ENCODE measurements around the gene MIB1. TPM values are rescaled to one million over a fixed set of nuclear protein-coding genes. Genes with fewer than 3 reads are reported as not detected.

MIB1 gene
- total RNA-seq, 1 donor from 2014 or later, result 88.3 TPM

GRCh38 chr18:21809725-21810124 is 69.1 kb downstream of the MIB1 start:
- no peak for DNase-seq (ENCODE audit: low read depth)

- no peak for DNase-seq (ENCODE audit: low read depth)
These were observed 74.5 kb downstream of the MIB1 start for GRCh38 chr18:21815101-21815500.

DNA sequence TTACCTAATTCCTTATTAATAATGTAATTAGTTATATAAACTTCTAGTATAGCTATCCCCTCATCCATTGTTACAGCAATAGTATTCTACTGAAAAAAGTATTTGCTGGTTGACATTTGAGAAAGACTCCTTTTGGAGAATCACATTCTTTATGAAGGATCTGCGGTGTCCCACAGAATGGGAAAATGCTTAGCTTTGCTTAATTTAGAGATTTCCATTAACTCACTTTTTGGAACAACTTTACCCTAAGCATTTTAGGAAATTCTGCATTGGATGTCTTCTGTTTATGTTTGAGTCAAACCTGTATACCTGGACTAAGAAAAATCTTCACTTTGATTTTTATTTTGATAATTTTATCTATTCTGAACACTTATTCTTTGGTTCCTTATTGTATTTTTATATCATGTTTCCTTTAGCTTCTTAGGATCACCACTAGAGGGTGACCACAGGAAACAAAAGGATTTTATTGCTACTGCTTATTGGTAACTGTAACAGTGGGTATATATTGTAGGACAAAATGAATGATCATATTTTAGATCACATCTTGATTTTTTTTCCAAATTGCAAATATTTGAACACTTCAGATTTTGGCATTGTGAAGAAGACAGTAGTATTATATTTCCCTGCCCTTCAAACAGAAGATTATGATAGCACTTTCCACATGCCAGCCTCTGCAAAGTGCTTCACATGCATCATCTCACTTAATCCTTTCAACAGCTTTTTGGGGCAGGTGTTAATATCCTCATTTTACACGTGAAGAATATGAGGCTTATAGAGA is 79.6 kb downstream of the MIB1 start:
- DNase-seq (ENCODE audit: low read depth), result peak; percentile 43

DNA sequence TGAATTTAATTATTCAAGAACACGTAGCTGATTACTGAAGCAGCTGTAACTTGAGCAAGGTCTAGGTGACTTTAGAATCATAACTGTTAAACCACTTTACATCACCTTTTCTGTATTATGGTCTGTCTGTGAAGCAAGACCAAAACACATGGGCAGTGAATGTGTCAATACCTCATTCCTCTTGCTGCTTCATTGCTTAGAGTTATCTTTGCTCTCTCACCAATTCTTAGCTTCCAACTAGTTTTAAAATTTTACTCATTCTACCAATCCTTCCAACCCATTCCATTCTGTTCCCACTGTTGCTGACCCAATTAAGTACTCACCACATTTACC is 80.2 kb downstream of the MIB1 start:
- DNase-seq (ENCODE audit: low read depth), result no peak

DNA sequence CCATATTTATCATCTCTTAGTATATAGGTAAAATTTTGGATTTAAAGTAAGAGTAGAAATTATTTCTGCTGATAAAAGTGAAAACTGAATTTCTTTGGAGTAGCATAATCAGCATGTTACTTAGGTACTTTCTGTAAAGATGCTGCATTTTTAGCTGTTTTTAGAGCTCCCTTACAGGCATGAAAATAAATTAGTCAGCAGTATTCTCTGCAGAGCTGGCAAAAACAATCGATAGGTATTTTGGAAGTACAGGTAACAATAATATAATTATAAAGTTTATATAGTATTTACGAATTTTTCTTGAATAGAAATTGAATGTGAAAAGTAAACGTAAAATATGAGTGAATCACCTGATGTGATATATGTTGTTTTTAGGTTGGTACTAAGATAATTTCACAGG is 83.3 kb downstream of the MIB1 start:
- no peak for DNase-seq (ENCODE audit: low read depth)

DNA sequence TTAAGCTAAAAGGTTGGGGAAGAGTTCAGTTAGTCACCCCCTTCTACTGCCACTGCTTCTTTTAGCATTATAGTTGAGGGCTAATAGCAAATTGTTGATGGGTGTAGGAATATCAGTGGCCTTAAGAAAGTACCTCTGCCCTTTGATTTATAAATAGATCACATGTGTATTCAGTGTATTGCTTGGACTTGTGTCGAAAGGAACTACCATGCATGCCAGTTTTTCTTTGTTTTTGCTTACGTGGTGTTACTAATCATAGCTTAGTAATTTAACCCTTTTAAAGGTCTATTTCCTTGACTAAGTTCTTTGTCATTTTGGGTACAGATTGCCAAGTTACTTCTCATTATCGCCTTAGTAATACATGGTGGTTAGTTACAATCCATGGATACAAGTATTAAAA is 85.6 kb downstream of the MIB1 start:
- DNase-seq (ENCODE audit: low read depth), result peak; percentile 60

DNA sequence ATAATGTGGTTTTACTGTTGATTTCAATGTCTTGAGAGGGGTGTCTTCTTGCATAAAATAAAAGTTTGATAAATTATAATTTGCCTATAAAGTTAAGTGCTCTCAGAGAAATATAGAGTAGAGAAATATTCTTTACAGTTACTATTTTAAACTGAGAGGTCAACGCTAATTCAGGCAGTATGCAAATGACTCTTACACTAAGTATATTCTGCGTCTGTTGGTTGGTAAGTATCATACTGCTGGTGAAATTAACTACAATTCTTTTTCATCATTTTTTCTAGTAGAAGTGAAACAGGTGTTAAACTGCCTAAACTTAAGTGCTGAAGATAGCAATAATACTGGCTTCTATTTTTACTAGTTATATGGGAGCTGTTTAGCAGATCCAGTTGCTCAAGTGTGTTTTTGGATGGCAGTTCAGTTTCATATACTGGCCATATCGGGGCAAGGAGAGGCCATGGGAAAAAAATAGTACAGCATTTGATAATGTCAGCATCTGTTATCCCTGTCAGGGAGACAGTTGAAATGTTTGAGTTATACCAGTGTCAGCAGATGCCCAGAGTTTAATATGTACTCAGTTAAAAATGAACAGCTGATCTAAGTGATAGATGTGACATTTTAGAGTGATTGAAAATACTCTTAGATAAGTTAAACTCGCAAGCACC is 86.2 kb downstream of the MIB1 start:
- DNase-seq (ENCODE audit: low read depth), result peak; percentile 73

- DNase-seq (ENCODE audit: low read depth), result no peak
These were observed 89.9 kb downstream of the MIB1 start for GRCh38 chr18:21830532-21830931.

DNA sequence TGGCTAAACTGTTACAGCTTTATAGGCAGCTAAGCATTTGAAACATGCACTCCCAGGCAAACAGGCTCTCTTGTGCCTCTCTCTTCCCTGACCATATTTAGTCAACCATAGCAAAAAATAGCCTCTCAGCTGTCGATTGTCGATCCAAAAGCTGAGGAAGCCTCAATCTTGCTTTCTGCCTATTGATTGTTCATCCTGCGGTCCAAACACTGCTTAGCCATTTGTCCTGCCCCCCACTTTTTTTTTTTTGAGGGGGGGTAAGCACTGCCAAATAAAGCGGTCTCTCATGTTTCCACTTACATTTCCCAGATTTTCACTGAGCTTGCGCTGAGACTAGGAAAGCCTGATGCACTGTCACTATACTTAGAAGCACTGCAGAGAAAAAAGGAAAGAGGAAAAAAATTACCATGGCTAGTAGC is 90.8 kb downstream of the MIB1 start:
- peak; percentile 81 for DNase-seq (ENCODE audit: low read depth)

DNA sequence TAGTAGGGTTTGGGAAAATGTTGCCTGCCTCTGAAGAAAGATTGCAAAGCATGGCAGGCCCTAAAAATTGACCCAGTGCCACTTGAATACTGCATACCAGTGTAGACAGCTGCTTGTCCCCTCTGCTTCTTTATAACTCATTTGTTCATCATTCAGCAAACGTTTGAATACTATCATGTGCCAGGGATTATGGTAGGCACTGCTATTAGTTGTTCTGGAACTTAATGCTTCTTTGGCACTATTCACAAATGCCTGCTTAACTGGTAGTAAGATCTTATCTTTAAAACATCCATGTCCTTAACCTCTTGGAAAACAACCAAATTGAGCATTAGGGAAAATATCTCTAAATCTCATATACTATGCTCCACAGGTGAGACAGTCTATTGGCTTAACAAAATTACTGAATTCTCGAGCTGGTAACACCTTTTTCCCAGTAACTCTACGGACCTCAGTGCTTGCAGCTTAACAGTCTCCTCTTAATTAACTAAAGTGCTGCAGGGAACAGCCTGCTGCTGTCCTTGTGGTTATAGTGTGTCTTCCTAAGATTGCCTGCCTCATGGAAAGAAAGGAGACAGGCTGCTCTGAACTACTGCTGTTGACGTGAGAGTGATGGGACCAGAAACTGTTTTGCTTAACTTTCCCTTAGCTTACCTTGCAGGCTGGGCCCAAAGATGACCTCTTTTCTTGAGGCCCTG is 93.2 kb downstream of the MIB1 start:
- peak; percentile 62 for DNase-seq (ENCODE audit: low read depth)

DNA sequence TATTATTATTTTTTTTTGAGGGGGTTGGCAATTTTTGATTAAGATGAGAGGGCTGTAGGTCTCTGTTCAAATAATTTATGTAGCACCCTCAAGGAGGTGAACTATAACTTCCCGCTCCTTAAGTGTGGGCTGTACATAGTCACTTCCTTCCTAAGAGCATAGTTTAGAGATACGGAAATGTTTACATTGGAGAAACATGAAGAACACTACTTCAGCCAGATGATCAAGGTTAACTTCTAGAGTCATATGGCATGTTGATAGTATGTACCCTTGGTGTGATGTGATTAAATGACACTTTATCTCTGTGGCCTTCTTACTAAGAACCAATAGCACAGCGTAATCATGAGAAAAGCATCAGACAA is 93.7 kb downstream of the MIB1 start:
- no peak for DNase-seq (ENCODE audit: low read depth)

DNA sequence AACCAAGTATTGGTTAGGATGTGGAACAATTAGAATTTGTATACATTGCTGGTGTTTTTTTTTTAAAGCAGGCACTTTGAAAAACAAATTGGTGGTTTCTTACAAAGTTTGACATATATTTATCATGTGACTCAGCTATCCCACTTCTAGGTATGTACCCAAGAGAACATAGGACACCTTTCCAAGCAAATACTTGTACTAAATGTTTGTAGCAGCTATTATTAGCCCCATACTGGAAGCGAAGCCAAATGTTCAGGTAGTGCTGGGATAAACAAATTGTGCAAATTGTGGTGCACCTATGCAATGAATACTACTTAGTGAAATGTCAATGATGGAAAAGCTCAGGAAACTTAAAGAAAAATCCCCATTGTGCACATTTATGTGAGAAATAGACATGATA is 101.0 kb downstream of the MIB1 start:
- no peak for DNase-seq (ENCODE audit: low read depth)

- no peak for DNase-seq (ENCODE audit: low read depth)
These were observed 102.7 kb downstream of the MIB1 start for GRCh38 chr18:21843341-21843740.

GRCh38 chr18:21851327-21851961 is 110.9 kb downstream of the MIB1 start:
- peak; percentile 27 for DNase-seq (ENCODE audit: low read depth)

GRCh38 chr18:21853016-21853415 is 112.4 kb downstream of the MIB1 start:
- DNase-seq (ENCODE audit: low read depth), result peak; percentile 9

GRCh38 chr18:21853775-21854552 is 113.4 kb downstream of the MIB1 start:
- DNase-seq (ENCODE audit: low read depth), result no peak

DNA sequence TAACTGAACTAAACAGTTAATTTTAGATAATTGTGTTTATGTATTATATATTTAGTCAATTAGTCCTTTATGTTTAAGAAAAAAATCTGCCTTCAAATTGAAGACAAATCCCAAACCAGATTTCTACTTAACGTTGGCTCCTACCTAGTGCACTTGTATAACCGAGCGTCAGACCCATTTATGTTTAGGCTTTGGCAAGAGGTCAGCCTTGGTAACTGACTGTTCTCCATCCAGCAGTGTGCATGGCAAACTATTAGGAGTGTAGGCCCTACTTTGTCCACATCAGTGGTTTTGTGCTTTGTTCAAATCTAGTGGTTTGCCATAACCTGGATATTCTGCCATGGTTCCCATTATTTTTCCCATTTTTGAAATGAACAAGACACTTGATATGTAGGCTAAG is 114.8 kb downstream of the MIB1 start:
- no peak for DNase-seq (ENCODE audit: low read depth)

DNA sequence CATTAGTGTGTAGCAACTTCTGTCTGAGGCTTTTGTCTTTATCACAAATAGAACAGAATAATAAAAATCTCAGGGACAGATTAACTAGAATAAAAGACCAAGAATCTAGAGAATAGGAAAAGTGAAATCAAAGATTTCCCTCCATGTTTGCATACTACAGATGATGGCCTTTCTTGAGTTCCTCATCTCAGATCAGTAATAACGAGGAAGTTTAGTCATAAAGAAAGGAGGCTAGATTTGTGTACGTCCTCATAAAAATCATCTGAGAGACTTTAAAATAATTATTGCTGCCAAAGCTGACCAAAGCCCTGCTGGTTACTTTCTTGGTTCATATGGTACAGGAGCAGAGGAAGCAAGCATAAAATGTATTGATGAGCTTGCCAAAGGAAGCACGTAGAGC is 117.3 kb downstream of the MIB1 start:
- DNase-seq (ENCODE audit: low read depth), result no peak

DNA sequence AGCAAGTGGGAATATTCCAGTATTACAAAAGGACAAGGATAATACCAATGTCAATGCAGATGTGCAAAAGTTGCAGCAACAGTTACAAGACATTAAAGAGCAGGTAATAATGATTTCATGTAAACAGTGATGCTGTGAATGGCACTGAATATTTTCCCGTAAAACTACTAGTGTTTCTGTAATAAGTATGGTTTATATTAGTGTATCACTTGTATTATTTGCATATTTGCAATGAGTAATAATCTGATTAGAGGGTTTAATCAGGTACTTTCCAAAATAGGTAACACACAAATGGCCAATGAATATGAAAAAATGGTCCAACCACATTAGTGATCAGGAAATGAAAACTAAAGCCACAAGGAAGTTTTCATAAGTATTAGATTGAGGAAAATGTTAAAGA is 118.0 kb downstream of the MIB1 start:
- DNase-seq (ENCODE audit: low read depth), result no peak

GRCh38 chr18:21864386-21864785 is 123.8 kb downstream of the MIB1 start:
- no peak for DNase-seq (ENCODE audit: low read depth)

DNA sequence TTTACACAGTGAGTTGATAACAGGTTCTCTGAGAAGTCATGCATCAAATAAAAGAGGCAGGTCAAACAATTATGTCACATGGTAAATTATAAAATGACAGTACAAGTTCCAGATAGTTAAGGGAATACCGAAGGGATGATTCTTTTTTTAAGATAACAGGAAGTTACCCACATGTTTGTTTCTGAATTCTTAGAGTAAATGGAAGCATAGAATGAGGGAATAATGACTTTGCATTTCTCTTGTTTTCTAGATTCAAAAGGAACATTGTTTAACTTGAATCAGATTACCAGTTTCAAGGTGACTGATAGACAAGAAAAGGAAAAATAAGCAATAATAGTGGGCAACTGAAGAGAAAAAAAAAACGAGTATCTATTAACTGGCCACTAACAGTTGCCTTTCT is 124.5 kb downstream of the MIB1 start:
- DNase-seq (ENCODE audit: low read depth), result no peak
